ENCODE data around the gene ANKRD13D.
A peak's percentile ranks its signal among the peaks of the same experiment; 100 is the strongest.

Gene ANKRD13D

DNA sequence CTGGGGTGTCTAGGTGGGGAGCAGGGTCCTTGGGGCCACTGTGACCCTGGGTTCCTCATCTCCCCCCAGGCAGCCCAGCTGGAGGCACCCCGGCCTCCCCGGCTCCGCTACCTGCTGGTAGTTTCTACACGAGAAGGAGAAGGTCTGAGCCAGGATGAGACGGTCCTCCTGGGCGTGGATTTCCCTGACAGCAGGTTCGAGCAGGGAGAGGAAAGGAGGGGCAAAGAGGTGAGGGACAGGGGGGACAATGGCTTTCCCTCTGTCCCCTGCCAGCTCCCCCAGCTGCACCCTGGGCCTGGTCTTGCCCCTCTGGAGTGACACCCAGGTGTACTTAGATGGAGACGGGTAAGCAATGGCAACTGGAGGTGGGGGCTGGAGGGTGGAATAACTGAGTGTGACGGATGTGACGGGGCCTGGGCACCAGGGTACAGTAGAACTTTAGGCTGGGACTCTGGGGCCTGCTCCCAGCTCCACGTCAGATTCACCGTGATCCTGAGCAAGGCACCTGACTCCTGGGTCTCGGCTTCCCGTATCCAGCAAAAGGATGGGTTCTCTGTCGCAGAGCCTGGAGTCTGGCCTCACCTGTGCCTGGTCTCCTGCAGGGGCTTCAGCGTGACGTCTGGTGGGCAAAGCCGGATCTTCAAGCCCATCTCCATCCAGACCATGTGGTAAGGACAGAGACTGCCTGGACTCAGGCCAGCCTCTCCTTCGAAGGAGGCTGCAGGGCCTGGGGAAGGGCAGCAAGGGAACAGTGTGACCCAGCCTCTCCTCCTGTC is 17.9 kb downstream of the ANKRD13D start:
- Mint-ChIP-seq H3K9me3 (no peaks in the 10 kb centered on the region), H3K36me3 (no peaks in the 10 kb centered on the region)
- no peak for DNase-seq (ENCODE audit: low spot score in 2 of 2)

GRCh38 chr11:67307545-67308001 is 18.5 kb downstream of the ANKRD13D start:
- Mint-ChIP-seq H3K4me3 (no peak overlapping the region), H3K27ac (no peak overlapping the region), H3K27me3 (no peaks in the 10 kb centered on the region), H3K4me1 (peaks cover 4% of the 10 kb centered on the region), H3K9me3 (no peaks in the 10 kb centered on the region), H3K36me3 (no peaks in the 10 kb centered on the region)
- ATAC-seq (ENCODE audit: low read depth) (no peak), DNase-seq (ENCODE audit: low spot score in 2 of 2) (no peak)

More for the DNA sequence above, 17.9 kb downstream of the ANKRD13D start:
- Mint-ChIP-seq H3K4me3 (no peak overlapping the region), H3K4me1 (no peaks in the 10 kb centered on the region), H3K27ac (no peak overlapping the region), H3K27me3 (no peaks in the 10 kb centered on the region)
- ATAC-seq (ENCODE audit: low read depth) = no peak

DNA sequence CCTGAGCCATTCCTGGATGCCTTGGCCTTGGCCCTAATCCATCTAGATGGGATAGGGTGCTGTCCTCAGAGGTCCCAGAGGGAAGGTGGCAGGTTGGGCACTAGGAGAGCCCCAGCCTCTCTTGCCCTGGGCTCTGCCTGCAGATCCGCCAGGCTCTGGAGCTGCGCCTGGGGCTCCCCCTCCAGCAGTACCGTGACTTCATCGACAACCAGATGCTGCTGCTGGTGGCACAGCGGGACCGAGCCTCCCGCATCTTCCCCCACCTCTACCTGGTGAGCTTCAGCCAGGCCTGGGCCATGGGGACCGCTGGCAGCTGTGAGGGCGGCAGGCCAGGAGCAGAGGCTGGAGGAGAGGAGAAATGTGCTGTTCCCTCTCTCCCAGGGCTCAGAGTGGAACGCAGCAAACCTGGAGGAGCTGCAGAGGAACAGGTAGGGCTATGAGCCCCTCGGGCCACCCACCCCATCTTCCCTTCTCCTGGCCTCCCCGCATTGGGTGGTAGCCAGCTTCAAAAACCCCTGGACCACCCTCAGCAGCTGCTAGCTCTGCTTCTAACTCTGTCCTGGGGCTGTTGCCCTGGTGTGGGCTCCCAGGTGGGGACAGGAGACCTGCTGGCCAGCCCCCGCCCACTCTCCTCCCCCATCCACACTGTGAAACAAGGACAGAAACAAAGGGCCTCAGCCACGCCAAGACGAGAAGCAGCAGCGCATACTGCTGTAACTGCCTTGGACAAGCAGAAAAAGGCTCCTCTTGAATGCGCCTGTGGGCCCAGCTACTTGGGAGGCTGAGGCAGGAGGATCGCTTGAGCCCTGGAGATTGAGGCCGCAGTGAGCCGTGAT is 19.1 kb downstream of the ANKRD13D start:
- Mint-ChIP-seq H3K36me3 (no peaks in the 10 kb centered on the region), H3K27me3 (no peaks in the 10 kb centered on the region)

DNA sequence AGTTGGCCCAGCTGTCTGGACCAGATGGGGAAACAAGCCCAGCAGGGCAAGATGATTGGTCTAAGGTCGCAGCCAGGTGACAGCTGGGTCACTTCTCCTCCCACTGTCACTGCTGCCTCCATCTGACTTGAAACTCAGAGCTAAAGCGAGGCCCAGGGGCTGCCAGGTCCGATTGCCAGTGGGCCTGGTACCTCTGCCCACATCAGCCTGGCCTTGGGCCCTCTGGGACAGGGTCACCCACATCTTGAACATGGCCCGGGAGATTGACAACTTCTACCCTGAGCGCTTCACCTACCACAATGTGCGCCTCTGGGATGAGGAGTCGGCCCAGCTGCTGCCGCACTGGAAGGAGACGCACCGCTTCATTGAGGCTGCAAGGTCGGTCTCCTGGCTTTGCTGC is 20.1 kb downstream of the ANKRD13D start:
- H3K27ac Mint-ChIP-seq = no peak overlapping the region
- H3K9me3 Mint-ChIP-seq = no peaks in the 10 kb centered on the region
- no peaks in the 10 kb centered on the region for H3K27me3 Mint-ChIP-seq
- H3K4me3 Mint-ChIP-seq = no peak overlapping the region
- ATAC-seq (ENCODE audit: low read depth) (no peak), DNase-seq (ENCODE audit: low spot score in 2 of 2) (no peak)
- H3K36me3 Mint-ChIP-seq = no peaks in the 10 kb centered on the region
- peaks cover 7% of the 10 kb centered on the region for H3K4me1 Mint-ChIP-seq

More for the DNA sequence above, 19.1 kb downstream of the ANKRD13D start:
- ATAC-seq (ENCODE audit: low read depth) = no peak
- Mint-ChIP-seq H3K27ac (no peak overlapping the region), H3K4me3 (no peak overlapping the region), H3K9me3 (no peaks in the 10 kb centered on the region), H3K4me1 (peaks cover 7% of the 10 kb centered on the region)
- no peak for DNase-seq (ENCODE audit: low spot score in 2 of 2)

DNA sequence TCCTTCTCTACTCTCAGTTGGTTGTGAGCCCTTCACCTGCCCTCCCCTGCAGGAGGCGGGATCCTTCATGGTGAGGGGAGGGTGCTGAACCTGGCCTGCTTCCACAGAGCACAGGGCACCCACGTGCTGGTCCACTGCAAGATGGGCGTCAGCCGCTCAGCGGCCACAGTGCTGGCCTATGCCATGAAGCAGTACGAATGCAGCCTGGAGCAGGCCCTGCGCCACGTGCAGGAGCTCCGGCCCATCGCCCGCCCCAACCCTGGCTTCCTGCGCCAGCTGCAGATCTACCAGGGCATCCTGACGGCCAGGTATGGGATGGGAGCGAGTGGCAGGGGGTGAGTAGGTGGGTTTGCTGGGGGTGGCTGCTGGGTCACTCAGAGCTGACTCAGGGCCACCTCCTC is 20.6 kb downstream of the ANKRD13D start:
- Mint-ChIP-seq H3K36me3 (no peaks in the 10 kb centered on the region), H3K9me3 (no peaks in the 10 kb centered on the region), H3K4me1 (peaks cover 7% of the 10 kb centered on the region), H3K4me3 (no peak overlapping the region), H3K27ac (no peak overlapping the region), H3K27me3 (no peaks in the 10 kb centered on the region)
- no peak for DNase-seq (ENCODE audit: low spot score in 2 of 2)
- no peak for ATAC-seq (ENCODE audit: low read depth)

- H3K4me3 Mint-ChIP-seq = no peak overlapping the region
- H3K4me1 Mint-ChIP-seq = peaks cover 7% of the 10 kb centered on the region
- no peaks in the 10 kb centered on the region for H3K27me3 Mint-ChIP-seq
- H3K36me3 Mint-ChIP-seq = no peaks in the 10 kb centered on the region
- ATAC-seq (ENCODE audit: low read depth) (no peak), DNase-seq (ENCODE audit: low spot score in 2 of 2) (no peak)
- H3K9me3 Mint-ChIP-seq = no peaks in the 10 kb centered on the region
- H3K27ac Mint-ChIP-seq = no peak overlapping the region
Observed at GRCh38 chr11:67310246-67311050, 21.3 kb downstream of the ANKRD13D start.

DNA sequence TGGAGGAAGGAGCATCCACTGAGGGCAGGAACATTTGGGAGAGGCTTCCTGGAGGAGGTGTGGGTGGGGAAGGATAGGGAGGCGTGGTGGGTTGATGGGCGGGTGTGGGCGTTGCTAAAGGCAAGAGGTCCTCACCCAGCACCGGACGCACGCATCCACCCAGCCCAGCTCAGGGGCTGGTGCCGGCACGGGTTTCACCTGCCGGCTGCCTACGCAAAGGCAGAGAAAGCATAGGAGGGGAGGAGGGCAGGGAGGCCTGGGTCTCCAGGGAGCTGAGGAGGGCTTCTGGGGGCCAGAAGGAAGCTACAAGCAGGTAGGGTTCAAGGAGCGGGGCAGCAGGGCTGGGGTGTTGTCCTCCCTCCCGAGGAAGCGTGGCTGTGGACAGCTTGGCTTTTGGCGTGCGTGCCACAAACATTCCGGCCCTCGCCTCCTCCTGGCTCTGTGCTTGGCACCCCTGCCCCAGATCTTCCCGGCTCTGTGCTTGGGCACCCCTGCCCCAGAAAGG is 22.0 kb downstream of the ANKRD13D start:
- no peaks in the 10 kb centered on the region for H3K36me3 Mint-ChIP-seq
- H3K4me3 Mint-ChIP-seq = no peak overlapping the region
- no peak overlapping the region for H3K27ac Mint-ChIP-seq
- no peak for DNase-seq (ENCODE audit: low spot score in 2 of 2)
- peaks cover 7% of the 10 kb centered on the region for H3K4me1 Mint-ChIP-seq
- no peaks in the 10 kb centered on the region for H3K27me3 Mint-ChIP-seq
- no peak for ATAC-seq (ENCODE audit: low read depth)
- H3K9me3 Mint-ChIP-seq = no peaks in the 10 kb centered on the region

GRCh38 chr11:67311556-67312082 is 22.5 kb downstream of the ANKRD13D start:
- DNase-seq (ENCODE audit: low spot score in 2 of 2) (no peak), ATAC-seq (ENCODE audit: low read depth) (no peak)
- H3K4me1 Mint-ChIP-seq = peaks cover 7% of the 10 kb centered on the region
- no peaks in the 10 kb centered on the region for H3K36me3 Mint-ChIP-seq
- H3K27ac Mint-ChIP-seq = no peak overlapping the region
- no peaks in the 10 kb centered on the region for H3K27me3 Mint-ChIP-seq
- H3K4me3 Mint-ChIP-seq = no peak overlapping the region
- H3K9me3 Mint-ChIP-seq = no peaks in the 10 kb centered on the region

DNA sequence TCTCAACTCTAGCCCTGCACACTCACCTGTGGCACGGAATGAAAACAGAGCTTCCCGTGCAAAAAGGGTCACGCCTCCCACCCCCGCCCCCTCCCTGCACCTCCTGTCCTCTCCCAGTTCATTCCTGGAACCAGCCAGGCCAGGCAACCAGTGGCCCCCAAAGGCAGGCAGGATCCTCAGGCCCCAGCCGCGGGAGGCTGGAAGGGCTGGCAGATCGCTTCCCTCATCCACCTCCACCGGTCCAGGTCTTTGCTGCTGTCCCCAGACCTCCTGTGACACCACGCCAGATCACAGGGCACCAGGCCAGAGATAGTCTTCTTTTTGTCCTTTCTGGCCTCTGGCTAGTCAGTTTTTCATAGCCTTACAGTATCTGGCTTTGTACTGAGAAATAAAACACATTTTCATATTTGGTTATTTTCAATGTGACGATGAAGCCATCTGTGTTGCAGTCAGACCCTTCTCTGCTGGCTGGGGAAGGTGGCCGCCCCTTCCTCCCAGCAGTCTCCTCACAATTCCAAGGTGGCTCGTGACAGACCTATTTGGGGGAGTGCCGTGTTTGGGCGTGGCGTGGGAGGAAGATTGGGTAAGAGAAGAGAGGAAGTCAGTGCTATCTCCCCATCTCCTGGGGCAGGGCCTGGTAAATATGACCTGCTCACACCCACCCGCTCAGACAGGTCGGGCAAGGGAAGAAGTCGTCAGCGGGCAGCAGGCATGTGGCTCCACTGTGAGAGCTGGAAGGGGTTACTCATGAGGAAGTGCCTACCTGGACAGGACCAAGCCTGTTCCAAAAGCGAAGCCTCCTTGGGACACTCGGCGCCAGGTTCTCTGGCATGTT is 23.3 kb downstream of the ANKRD13D start:
- Mint-ChIP-seq H3K4me3 (no peak overlapping the region), H3K4me1 (peaks cover 7% of the 10 kb centered on the region), H3K27me3 (no peaks in the 10 kb centered on the region), H3K36me3 (no peaks in the 10 kb centered on the region), H3K27ac (peak overlapping the region; percentile 39), H3K9me3 (no peaks in the 10 kb centered on the region)
- DNase-seq (ENCODE audit: low spot score in 2 of 2) (no peak), ATAC-seq (ENCODE audit: low read depth) (no peak)

DNA sequence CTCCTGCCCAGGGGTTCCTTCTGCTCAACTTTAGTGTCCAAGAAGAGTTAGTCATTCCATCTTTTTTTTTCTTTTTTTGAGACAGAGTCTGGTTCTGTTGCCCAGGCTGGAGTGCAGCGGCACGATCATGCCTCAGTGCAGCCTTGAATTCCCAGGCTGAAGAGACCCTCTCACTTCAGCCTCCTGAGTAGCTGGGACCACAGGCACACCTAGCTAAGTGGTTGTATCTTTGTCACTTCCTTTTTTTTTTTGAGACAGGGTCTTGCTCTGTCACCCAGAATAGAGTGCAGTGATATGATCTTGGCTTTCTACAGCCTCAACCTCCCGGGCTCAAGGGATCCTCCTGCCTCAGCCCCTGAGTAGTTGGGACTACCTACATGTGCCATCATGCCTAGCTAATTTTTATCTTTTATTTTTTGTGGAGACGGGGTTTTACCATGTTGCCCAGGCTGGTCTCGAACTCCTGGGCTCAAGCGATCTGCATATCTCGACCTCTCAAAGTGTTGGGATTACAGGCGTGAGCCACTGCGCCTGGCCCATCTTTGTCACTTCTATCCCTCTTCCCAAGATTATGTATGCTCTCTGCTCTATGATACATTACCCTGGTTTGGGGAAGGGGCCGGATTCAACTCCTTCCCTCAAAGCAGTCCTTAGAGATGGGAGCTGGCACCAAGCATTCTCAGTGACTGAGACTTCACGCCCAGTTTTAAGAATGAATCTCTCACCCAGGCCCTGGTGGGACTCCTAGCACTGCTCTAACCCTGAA is 24.2 kb downstream of the ANKRD13D start:
- ATAC-seq (ENCODE audit: low read depth) (no peak), DNase-seq (ENCODE audit: low spot score in 2 of 2) (no peak)
- no peaks in the 10 kb centered on the region for H3K36me3 Mint-ChIP-seq
- no peaks in the 10 kb centered on the region for H3K9me3 Mint-ChIP-seq
- no peak overlapping the region for H3K27ac Mint-ChIP-seq
- H3K4me3 Mint-ChIP-seq = no peak overlapping the region
- peaks cover 12% of the 10 kb centered on the region for H3K4me1 Mint-ChIP-seq
- H3K27me3 Mint-ChIP-seq = no peaks in the 10 kb centered on the region

DNA sequence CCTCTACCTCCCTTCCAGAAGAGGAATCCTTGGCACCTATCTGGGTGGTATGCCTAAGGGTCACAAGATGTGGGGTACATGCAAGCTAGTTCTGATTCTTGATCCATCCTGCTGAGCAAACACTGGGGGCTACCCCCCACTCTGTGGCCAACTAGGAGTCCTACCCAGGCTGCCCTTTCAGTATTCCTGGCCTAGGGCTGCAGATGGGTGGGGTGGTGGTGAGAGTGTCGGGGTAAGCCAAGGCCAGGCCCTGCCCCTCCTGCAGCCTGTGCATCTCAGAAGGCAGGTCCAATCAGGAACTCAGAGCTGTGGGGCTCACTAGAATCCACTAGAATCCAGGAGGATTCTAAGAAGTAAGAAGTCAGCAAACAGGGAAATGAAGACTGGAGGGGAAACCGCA is 25.1 kb downstream of the ANKRD13D start:
- ATAC-seq (ENCODE audit: low read depth) (no peak), DNase-seq (ENCODE audit: low spot score in 2 of 2) (no peak)
- no peak overlapping the region for H3K4me3 Mint-ChIP-seq
- H3K9me3 Mint-ChIP-seq = no peaks in the 10 kb centered on the region
- H3K27me3 Mint-ChIP-seq = no peaks in the 10 kb centered on the region
- no peaks in the 10 kb centered on the region for H3K36me3 Mint-ChIP-seq
- peaks cover 15% of the 10 kb centered on the region for H3K4me1 Mint-ChIP-seq
- H3K27ac Mint-ChIP-seq = peak overlapping the region; percentile 39

DNA sequence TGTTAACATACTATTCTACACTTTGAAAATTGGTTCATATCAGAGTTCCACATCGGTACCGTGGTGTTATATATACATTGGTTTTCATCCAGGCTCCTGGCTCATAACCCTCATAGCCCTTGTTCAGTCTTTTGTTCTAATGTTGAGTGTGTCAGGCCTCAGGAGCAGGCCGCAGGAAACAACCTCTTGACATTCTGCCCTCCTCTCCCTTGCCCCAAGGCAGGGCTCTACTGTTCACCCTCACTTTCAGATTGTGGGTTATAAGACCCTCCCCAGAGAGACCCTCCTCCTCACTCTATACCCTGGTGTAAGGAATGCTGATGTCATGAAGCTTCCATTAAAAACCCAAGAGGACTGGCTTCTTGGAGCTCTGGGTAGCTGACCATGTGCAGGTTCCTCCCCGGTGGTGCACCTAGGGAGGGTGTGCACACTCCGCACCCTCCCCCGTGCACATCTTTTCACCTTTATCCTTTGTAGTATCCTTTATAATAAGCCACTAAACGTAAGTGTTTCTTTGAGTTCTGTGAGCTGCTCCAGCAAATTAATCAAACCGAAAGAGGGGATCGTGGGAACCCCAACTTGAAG is 26.3 kb downstream of the ANKRD13D start:
- Mint-ChIP-seq H3K27me3 (no peaks in the 10 kb centered on the region), H3K36me3 (no peaks in the 10 kb centered on the region), H3K9me3 (no peaks in the 10 kb centered on the region), H3K4me1 (peaks cover 16% of the 10 kb centered on the region), H3K4me3 (peak overlapping the region; percentile 22), H3K27ac (no peak overlapping the region)
- no peak for DNase-seq (ENCODE audit: low spot score in 2 of 2)
- ATAC-seq (ENCODE audit: low read depth) = no peak

Data from memory B cell (primary cell).